HG03066 (cell line): ENCODE results near the gene HIBADH.
"Not testable (repeated sequence)": the region's sequence is repeated elsewhere in the genome, so short reads cannot be mapped to it uniquely, and the experiment has no call there.

Experiments used
- ATAC-seq: cut with Tn5 transposase; IDR thresholded peaks from one replicate; pipeline ENCODE4 v1.9.1; 2021; ENCODE audit warnings: low read depth; ENCODE audit not compliant: unreplicated experiment

The HIBADH gene

DNA sequence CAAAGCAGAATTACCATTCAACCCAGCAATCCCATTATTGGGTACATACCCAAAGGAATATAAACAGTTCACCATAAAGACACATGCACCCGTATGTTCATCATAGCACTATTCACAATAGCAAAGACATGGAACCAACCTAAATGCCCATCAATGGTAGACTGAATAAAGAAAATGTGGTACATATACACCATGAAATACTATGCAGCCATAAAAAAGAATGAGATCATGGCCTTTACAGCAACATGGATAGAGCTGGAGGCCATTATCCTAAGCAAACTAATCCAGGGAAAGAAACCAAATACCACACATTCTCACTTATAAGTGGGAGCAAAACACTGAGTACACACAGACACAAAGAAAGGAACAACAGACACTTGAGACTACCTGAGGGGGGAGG lies 23.6 kb downstream of the HIBADH start:
- ATAC-seq, result not testable (repeated sequence)

DNA sequence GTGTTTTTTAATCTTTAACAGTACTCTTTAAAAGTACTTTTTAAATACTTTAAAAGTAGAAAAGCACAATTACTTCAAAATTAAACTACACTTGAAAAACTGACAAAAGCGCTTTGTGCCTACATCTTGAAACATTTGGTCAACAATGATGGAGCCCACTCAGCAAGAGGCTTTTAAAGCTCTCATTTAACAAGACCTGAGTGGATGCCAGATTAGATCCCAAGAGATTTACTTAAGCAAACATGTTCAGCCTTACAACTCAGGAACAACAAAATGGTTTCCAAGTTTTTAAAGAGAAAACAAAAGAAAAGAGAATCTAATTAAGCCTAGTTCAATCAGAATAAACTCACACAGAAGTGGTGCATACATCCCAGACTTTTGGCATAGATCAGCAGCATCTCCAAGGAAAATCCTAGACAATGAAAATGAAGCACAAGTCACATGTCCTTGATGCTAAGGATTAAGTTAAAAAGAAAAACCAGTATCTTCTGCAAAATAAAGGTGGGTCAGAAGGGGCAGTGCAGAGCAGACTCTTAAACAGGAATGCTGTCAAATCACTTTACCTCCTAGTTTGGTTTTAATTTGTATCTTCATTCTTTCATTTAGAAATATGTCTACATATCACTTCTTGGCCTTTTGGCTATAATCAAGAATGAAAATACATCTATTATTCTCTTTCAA lies 26.2 kb downstream of the HIBADH start:
- no peak for ATAC-seq

- ATAC-seq, result no peak
Observed at GRCh38 chr7:27635728-27636127, 27.0 kb downstream of the HIBADH start.

DNA sequence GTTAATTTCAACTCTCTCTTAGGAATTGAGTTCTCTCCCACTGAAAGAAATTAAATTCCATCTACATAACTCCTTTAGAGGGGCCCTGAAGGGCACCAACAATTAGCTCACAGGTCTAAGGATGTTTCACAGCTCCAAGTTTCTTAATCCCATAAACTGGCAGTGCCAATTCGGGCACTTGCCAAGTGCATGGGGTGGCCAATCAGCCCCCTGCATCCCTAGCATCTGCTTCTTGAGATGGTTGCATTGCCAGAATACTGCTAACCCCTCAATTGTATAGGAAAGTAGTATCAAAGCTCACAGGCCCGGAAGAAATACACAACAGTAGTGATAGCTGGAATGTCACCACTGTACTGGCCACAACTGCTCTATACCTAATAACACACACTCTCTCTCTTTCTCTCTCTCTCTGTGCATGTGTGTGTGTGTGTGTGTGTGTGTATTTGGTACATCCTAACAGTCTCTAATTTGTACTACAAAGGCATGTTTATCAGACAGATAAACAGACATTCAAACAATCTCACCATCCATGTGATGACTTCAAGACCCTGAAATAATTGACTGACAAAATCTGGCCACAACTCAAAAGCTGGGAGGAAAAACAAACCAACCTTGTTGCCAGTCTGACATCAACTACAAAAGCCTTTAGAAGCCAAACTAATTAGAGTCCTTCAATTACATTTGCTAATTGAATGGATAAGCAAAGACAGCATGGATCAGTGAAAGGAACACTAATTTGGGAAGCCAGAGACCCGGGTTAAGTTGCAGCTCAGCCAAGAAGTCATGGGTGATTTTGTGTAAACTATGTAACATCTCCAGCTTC lies 27.8 kb downstream of the HIBADH start:
- no peak for ATAC-seq

- ATAC-seq, result no peak
Observed at GRCh38 chr7:27633062-27633461, 29.6 kb downstream of the HIBADH start.

DNA sequence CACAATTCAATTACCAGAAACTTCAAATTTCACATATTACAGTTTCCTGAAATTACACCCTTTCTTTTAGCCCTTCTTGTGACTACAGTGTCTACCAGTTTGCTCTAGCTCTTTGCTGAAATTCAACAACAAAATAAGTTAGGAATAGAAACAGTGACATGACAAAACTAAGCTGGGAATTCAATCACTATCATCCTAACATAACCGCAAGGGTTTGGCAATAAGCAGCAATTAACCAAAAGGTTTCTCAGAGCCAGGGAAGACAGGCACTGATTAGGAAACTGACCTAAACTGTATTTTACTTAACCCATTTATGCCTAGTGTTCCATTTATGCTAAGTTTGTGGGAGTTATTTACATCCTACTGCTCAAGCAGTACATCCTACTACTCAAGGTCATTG lies 31.3 kb downstream of the HIBADH start:
- ATAC-seq, result no peak

GRCh38 chr7:27627146-27627545 lies 35.5 kb downstream of the HIBADH start:
- ATAC-seq, result no peak

GRCh38 chr7:27619492-27619891 lies 43.2 kb downstream of the HIBADH start:
- no peak for ATAC-seq

GRCh38 chr7:27617651-27618381 lies 44.9 kb downstream of the HIBADH start:
- ATAC-seq, result no peak

- ATAC-seq, result no peak
Observed at GRCh38 chr7:27616914-27617548, 45.7 kb downstream of the HIBADH start.

GRCh38 chr7:27616186-27616491 lies 46.5 kb downstream of the HIBADH start:
- no peak for ATAC-seq

DNA sequence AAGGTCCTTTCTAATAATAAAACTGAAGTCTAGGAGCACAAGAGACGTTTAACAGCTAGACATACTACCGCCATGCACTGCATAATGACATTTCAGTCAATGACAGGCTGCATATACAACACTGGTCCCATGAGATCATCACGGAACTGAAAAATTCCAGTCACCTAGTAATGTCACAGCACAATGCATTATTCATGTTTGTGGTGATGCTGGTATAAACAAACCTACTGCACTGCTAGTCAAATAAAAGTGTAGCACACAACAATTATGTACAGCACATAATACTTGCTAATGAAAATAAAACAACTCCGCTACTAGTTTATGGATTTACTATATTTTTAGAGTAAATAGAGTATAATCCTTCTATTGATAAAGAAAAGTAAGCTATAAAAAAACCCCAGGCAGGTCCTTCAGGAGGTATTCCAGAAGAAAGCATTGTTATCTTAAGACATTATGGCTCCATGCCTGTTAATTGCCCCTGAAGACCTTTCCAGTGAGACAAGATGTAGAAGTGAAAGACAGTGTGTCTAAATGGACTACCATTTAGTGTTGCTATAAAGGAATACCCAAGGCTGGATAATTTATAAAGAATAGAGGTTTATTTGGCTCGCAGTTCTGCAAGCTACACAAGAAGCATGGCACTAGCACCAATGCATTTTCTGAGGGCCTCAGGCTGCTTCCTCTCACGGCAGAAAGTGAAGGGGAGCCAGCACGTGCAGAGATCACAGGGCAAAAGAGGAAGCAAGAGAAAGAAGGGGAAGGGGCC lies 47.1 kb downstream of the HIBADH start:
- ATAC-seq, result no peak

- no peak for ATAC-seq
Observed at GRCh38 chr7:27614095-27614494, 48.6 kb downstream of the HIBADH start.

GRCh38 chr7:27611059-27611458 lies 51.6 kb downstream of the HIBADH start:
- ATAC-seq, result no peak

DNA sequence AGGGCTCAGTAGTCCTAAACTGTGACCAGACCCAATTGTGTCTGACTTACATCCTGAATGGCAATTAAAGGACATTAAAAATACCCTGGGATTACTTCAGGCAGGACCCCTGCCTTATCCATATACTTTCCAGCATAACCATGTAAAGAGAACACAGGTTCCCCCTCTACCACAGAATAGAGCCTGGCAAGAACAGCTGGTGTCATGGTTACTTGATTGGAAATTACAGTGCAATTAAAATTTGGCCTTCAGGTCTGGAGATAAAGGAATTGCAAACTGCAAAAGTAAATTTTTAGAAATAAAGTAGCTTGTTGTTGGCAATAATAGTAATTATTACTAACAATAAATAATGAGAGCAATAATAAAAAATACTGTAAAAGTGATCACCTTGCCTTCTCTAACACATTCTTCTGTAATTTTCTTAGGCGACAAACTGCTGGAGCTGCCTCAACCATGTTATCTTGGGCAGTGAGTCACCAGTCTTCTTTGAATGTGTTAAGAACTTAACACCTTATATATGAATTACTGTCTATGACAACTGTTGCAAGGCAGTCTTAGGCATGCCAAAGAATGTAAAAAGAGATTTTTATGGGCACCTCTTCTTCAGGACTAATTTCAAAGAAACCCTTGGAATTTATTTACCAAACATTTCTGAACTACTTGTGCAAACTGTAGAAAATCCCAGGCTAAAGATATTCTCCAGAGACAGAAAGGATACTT lies 53.7 kb downstream of the HIBADH start:
- ATAC-seq, result no peak

GRCh38 chr7:27607210-27607606 lies 55.5 kb downstream of the HIBADH start:
- ATAC-seq, result no peak

DNA sequence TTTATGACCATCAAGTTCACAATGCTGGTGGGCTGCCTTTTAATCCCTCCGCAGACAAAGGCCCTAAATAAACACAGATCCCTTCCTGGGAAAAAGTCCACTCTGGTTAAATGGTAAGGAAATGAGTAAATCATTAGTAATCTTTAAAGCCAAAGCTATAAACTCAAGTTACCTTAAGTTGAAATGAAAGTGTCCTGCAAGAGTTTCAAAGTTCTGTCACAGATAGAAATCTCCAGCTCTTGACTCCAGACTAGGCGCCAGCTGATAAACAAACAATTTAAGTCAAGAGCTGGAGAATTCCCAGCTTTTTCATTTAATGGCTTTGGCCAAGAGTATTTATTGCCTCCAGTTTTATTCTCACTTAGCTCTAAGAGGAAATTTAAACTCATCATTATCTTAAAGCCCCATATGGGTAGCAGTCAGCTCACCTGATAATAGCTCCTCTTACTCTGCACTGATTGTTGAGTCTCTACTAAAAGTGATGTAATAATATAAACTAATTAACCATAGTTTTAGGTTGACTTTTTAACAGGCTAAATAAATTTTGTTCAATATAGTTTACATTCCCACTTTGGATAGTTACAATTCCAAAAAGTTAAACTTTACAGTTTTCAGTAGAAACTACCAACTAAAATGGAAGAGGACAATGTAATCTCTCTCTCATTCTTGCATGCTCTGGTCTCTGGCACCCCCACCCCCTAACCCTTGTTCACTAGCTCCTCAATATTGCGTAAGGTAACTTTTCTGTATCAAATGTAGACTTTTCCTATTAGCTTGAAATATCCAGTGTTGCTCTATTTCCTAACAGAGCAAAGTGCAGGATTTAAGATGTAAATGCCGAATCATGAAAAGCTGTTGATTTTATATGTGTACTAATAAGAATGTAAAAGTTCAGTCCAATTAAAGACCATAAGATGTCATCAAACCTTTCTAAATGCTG lies 56.1 kb downstream of the HIBADH start:
- no peak for ATAC-seq

- ATAC-seq, result no peak
Observed at GRCh38 chr7:27605689-27606269, 56.9 kb downstream of the HIBADH start.
